ENCODE results near the gene PCGF6.
"Not testable (repeated sequence)": the region's sequence is repeated elsewhere in the genome, so short reads cannot be mapped to it uniquely, and the experiment has no call there.

The PCGF6 gene

GRCh38 chr10:103259989-103260388 is 91.0 kb downstream of the PCGF6 start:
- no peak for DNase-seq (ENCODE audit: low read depth, low spot score)
- no peaks in the 10 kb centered on the region for H3K27me3 ChIP-seq (ENCODE audit: control insufficient read depth, insufficient read depth, low read length)
- H3K27ac ChIP-seq (ENCODE audit: low read length): no peak overlapping the region
- no peaks in the 10 kb centered on the region for H3K9me3 ChIP-seq (ENCODE audit: control insufficient read depth, insufficient read depth, low read length)
- H3K4me1 ChIP-seq (ENCODE audit: control insufficient read depth, insufficient read depth, low read length): no peaks in the 10 kb centered on the region
- no CpG with 5 or more reads among the region's 5 CpGs for WGBS (ENCODE audit: insufficient coverage, insufficient read length)
- no peaks in the 10 kb centered on the region for H3K36me3 ChIP-seq (ENCODE audit: control insufficient read depth, insufficient read depth, low read length)
- no peak overlapping the region for H3K4me3 ChIP-seq (ENCODE audit: low read length)

- WGBS (ENCODE audit: insufficient coverage, insufficient read length): no CpG with 5 or more reads among the region's 4 CpGs
- not testable (repeated sequence) for H3K9me3 ChIP-seq (ENCODE audit: control insufficient read depth, insufficient read depth, low read length); H3K36me3 ChIP-seq (ENCODE audit: control insufficient read depth, insufficient read depth, low read length); DNase-seq (ENCODE audit: low read depth, low spot score); H3K27me3 ChIP-seq (ENCODE audit: control insufficient read depth, insufficient read depth, low read length); H3K27ac ChIP-seq (ENCODE audit: low read length); H3K4me3 ChIP-seq (ENCODE audit: low read length); H3K4me1 ChIP-seq (ENCODE audit: control insufficient read depth, insufficient read depth, low read length)
Observed at GRCh38 chr10:103258928-103259327, 92.0 kb downstream of the PCGF6 start.

- Histone ChIP-seq H3K4me1 (ENCODE audit: control insufficient read depth, insufficient read depth, low read length) (no peaks in the 10 kb centered on the region), H3K36me3 (ENCODE audit: control insufficient read depth, insufficient read depth, low read length) (no peaks in the 10 kb centered on the region), H3K27ac (ENCODE audit: low read length) (no peak overlapping the region), H3K27me3 (ENCODE audit: control insufficient read depth, insufficient read depth, low read length) (no peaks in the 10 kb centered on the region), H3K4me3 (ENCODE audit: low read length) (no peak overlapping the region), H3K9me3 (ENCODE audit: control insufficient read depth, insufficient read depth, low read length) (no peaks in the 10 kb centered on the region)
- no peak for DNase-seq (ENCODE audit: low read depth, low spot score)
Observed at GRCh38 chr10:103257812-103258211, 93.1 kb downstream of the PCGF6 start.

GRCh38 chr10:103256613-103257012 is 94.3 kb downstream of the PCGF6 start:
- WGBS (ENCODE audit: insufficient coverage, insufficient read length): no CpG with 5 or more reads among the region's 1 CpG
- DNase-seq (ENCODE audit: low read depth, low spot score): no peak
- no peaks in the 10 kb centered on the region for H3K27me3 ChIP-seq (ENCODE audit: control insufficient read depth, insufficient read depth, low read length)
- no peak overlapping the region for H3K27ac ChIP-seq (ENCODE audit: low read length)
- no peaks in the 10 kb centered on the region for H3K4me1 ChIP-seq (ENCODE audit: control insufficient read depth, insufficient read depth, low read length)
- H3K4me3 ChIP-seq (ENCODE audit: low read length): no peak overlapping the region
- H3K36me3 ChIP-seq (ENCODE audit: control insufficient read depth, insufficient read depth, low read length): no peaks in the 10 kb centered on the region
- no peaks in the 10 kb centered on the region for H3K9me3 ChIP-seq (ENCODE audit: control insufficient read depth, insufficient read depth, low read length)

- Histone ChIP-seq H3K4me1 (ENCODE audit: control insufficient read depth, insufficient read depth, low read length) (no peaks in the 10 kb centered on the region), H3K9me3 (ENCODE audit: control insufficient read depth, insufficient read depth, low read length) (no peaks in the 10 kb centered on the region), H3K27ac (ENCODE audit: low read length) (no peak overlapping the region), H3K4me3 (ENCODE audit: low read length) (no peak overlapping the region), H3K27me3 (ENCODE audit: control insufficient read depth, insufficient read depth, low read length) (no peaks in the 10 kb centered on the region), H3K36me3 (ENCODE audit: control insufficient read depth, insufficient read depth, low read length) (no peaks in the 10 kb centered on the region)
- DNase-seq (ENCODE audit: low read depth, low spot score): no peak
- no CpG with 5 or more reads among the region's 4 CpGs for WGBS (ENCODE audit: insufficient coverage, insufficient read length)
Observed at GRCh38 chr10:103254538-103255325, 96.2 kb downstream of the PCGF6 start.

GRCh38 chr10:103254113-103254512 is 96.8 kb downstream of the PCGF6 start:
- Histone ChIP-seq H3K27me3 (ENCODE audit: control insufficient read depth, insufficient read depth, low read length) (no peaks in the 10 kb centered on the region), H3K9me3 (ENCODE audit: control insufficient read depth, insufficient read depth, low read length) (no peaks in the 10 kb centered on the region), H3K27ac (ENCODE audit: low read length) (no peak overlapping the region), H3K4me3 (ENCODE audit: low read length) (no peak overlapping the region), H3K4me1 (ENCODE audit: control insufficient read depth, insufficient read depth, low read length) (no peaks in the 10 kb centered on the region), H3K36me3 (ENCODE audit: control insufficient read depth, insufficient read depth, low read length) (no peaks in the 10 kb centered on the region)
- no peak for DNase-seq (ENCODE audit: low read depth, low spot score)
- no CpG with 5 or more reads among the region's 3 CpGs for WGBS (ENCODE audit: insufficient coverage, insufficient read length)

All from iPS DF 6.9 (cell line).